ENCODE measurements around the gene SPACA7. TPM values are rescaled to one million over a fixed set of nuclear protein-coding genes. Genes with fewer than 3 reads are reported as not detected.

The SPACA7 gene
- total and polyA plus RNA-seq, 4 donors, result not detected

GRCh38 chr13:112451512-112452379 lies 75.6 kb downstream of the SPACA7 start (continued):
- TF ChIP-seq, protein P1, sequence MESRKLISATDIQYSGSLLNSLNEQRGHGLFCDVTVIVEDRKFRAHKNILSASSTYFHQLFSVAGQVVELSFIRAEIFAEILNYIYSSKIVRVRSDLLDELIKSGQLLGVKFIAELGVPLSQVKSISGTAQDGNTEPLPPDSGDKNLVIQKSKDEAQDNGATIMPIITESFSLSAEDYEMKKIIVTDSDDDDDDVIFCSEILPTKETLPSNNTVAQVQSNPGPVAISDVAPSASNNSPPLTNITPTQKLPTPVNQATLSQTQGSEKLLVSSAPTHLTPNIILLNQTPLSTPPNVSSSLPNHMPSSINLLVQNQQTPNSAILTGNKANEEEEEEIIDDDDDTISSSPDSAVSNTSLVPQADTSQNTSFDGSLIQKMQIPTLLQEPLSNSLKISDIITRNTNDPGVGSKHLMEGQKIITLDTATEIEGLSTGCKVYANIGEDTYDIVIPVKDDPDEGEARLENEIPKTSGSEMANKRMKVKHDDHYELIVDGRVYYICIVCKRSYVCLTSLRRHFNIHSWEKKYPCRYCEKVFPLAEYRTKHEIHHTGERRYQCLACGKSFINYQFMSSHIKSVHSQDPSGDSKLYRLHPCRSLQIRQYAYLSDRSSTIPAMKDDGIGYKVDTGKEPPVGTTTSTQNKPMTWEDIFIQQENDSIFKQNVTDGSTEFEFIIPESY (IDR thresholded peaks at IDR 0.05), result no peak
- TF ChIP-seq JUND (IDR thresholded peaks at IDR 0.05), result no peak

GRCh38 chr13:112452380-112453206 lies 76.4 kb downstream of the SPACA7 start:
- Histone ChIP-seq H3K27me3 (ENCODE audit: control insufficient read depth in 4 of 4, insufficient read depth in 4 of 4, low read length in 3 of 4) (no peaks in the 10 kb centered on the region), H3K9ac (ENCODE audit: low read depth in 1 of 2, low read length in 2 of 2) (no peak overlapping the region), H3K27ac (ENCODE audit: low read depth in 1 of 2, low read length in 2 of 2) (no peak overlapping the region), H3K4me3 (ENCODE audit: low read depth in 1 of 3, low read length in 3 of 3) (no peak overlapping the region), H3K4me1 (ENCODE audit: control insufficient read depth in 4 of 4, insufficient read depth in 4 of 4, low read length in 3 of 4) (peaks cover 0 to 9% (median 3%) of the 10 kb centered on the region in 4 donors), H3K9me3 (ENCODE audit: control insufficient read depth in 4 of 4, low read length in 3 of 4) (no peaks in the 10 kb centered on the region), H3K36me3 (ENCODE audit: control insufficient read depth in 4 of 4, insufficient read depth in 3 of 4, low read depth in 1 of 4, low read length in 3 of 4) (peaks cover 0 to 3% (median 0%) of the 10 kb centered on the region in 4 donors)
- no peak for TF ChIP-seq NR2F2 (IDR thresholded peaks at IDR 0.05)
- no peak for TF ChIP-seq ATF3 (IDR thresholded peaks at IDR 0.05)
- TF ChIP-seq, protein P1 (IDR thresholded peaks at IDR 0.05), result no peak
- TF ChIP-seq FOXA2 (IDR thresholded peaks at IDR 0.05), result no peak
- TF ChIP-seq RAD21 (IDR thresholded peaks at IDR 0.05), result no peak
- no peak for TF ChIP-seq JUND (IDR thresholded peaks at IDR 0.05)
- no peak for TF ChIP-seq HNF4A (conservative IDR thresholded peaks at IDR 0.05)
- no peak for TF ChIP-seq REST (IDR thresholded peaks at IDR 0.05)
- no peak for TF ChIP-seq GABPA (IDR thresholded peaks at IDR 0.05 in 1 of 2, conservative IDR thresholded peaks at IDR 0.05 in 1 of 2)
- TF ChIP-seq SP1 (IDR thresholded peaks at IDR 0.05), result no peak
- no peak for TF ChIP-seq HNF4G (IDR thresholded peaks at IDR 0.05)
- TF ChIP-seq TAF1 (conservative IDR thresholded peaks at IDR 0.05), result no peak
- DNase-seq (ENCODE audit: low spot score), result peak; percentile 25
- 90% methylated on average over 36 of the region's 36 CpGs for WGBS
